Activated naive CD8-positive, alpha-beta T cell treated with anti-CD3 and anti-CD28 coated beads, Interleukin-2, amount 10 ng/mL, durations not matched to agents 7 days and 5 days (primary cell): ENCODE results near the gene ARL15. TPM values are rescaled to one million over a fixed set of nuclear protein-coding genes. Genes with fewer than 3 reads are reported as not detected.

ENCODE experiments used
- ATAC-seq: fragments of 150-1000 bp; cut with Tn5 transposase; one replicate; pipeline ENCODE4 v1.10.0; 2021; ENCODE audit warnings: low read depth, moderate library complexity
- POLR2A ChIA-PET: fragments of 350-600 bp; sonication (Branson Sonifier 250); formaldehyde crosslinking; loops from one replicate; lab custom pipeline; 2021; ENCODE audit warnings: antibody characterized with exemption; lab: Charles Lee
- DNase-seq: peaks from one replicate; pipeline ENCODE4 v3.0.0; 2021
- H3K27ac Mint-ChIP-seq: one replicate; pipeline ENCODE4 v1.8.0; 2022; ENCODE audit warnings: mild to moderate bottlenecking, mixed read lengths
- H3K27me3 Mint-ChIP-seq: one replicate; pipeline ENCODE4 v1.8.0; 2022; ENCODE audit warnings: mild to moderate bottlenecking, moderate library complexity, mixed read lengths
- H3K36me3 Mint-ChIP-seq: one replicate; pipeline ENCODE4 v1.8.0; 2021; ENCODE audit warnings: mild to moderate bottlenecking, mixed read lengths
- H3K4me1 Mint-ChIP-seq: one replicate; pipeline ENCODE4 v1.8.0; 2021; ENCODE audit warnings: mixed read lengths
- H3K4me3 Mint-ChIP-seq: one replicate; pipeline ENCODE4 v1.8.0; 2022; ENCODE audit warnings: mild to moderate bottlenecking, moderate library complexity, mixed read lengths
- H3K9me3 Mint-ChIP-seq: one replicate; pipeline ENCODE4 v1.8.0; 2021; ENCODE audit warnings: mixed read lengths
- total RNA-seq, 2 experiments: library from RNA; stranded (reverse); gene quantifications; one replicate each; pipeline ENCODE4 v1.2.3, GENCODE V29; 2021

The ARL15 gene
- total RNA-seq, 2 experiments from 2014 or later, result 9.8 to 12.2 TPM

DNA sequence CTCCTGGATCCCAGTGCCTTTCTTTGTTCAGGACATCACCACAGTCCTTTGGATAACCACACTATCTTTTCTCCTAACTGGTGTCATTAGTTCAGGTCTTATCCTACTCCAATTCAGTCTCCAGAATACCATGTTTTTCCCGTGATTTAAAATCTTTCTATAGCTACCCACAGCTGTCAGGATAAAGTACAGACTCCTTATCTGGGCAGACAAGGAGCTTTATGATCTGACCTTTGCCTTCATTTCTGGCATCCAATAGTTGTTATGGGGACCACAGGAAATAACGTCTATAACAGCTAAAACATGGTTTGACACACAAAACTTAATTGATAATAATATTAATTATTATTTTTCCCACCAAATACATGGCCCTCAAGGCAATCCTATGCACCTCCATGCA, 125.6 kb downstream of the ARL15 start:
- no peak overlapping the region for H3K4me3 Mint-ChIP-seq
- H3K9me3 Mint-ChIP-seq, result peaks cover 6% of the 10 kb centered on the region
- no peak overlapping the region for H3K27ac Mint-ChIP-seq
- POLR2A ChIA-PET, result interaction anchor here (0.7 kb wide), 1 partner anchor 312 kb away, joined by 4 read pairs; no protein-coding TSS in a partner anchor
- no peaks in the 10 kb centered on the region for H3K36me3 Mint-ChIP-seq
- DNase-seq (no peak), ATAC-seq (no peak)
- H3K27me3 Mint-ChIP-seq, result no peaks in the 10 kb centered on the region
- H3K4me1 Mint-ChIP-seq, result peaks cover 2% of the 10 kb centered on the region

DNA sequence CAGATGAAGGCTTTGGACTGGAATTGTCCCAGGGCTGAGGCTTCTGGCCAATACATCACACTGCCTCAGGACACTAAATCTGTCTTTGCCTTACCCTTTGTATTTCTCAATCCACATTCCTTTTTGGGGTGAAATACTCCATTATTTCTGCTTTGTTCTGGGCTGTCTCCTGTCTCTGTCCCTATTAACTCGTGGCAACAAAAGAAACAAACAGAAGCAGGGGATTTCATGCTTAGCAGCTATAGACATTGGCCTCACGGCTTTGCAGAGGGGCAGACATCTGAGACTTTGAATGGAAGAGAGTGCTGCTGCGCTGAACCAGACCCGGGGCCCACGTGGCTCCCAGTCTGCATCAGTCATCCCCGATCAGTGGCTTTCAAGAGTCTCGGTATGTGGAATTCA, 129.7 kb downstream of the ARL15 start:
- POLR2A ChIA-PET, result no interaction called here
- Mint-ChIP-seq H3K9me3 (peaks cover 6% of the 10 kb centered on the region), H3K4me1 (peaks cover 2% of the 10 kb centered on the region), H3K36me3 (no peaks in the 10 kb centered on the region), H3K27me3 (no peaks in the 10 kb centered on the region), H3K27ac (no peak overlapping the region), H3K4me3 (no peak overlapping the region)
- no peak for DNase-seq
- no peak for ATAC-seq

DNA sequence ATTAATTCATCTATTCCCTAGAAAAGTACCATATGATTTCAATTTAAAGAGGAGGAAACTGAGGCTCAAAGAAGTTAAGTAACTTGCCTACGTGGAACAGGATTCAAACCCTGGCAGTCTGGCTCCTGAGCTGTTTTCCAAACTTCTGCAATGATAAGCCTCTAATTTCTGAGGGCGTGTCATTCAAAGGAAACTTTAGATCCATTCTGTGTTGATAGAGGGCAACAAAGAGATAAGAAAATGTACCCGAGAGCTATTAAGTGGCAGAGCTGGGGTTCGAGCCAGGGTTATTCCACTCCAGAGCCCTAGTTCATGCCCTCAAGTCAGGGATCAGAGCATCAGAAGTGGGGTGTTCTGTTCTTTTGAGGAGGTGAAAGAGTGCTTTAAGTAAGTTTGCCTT, 131.4 kb downstream of the ARL15 start:
- peaks cover 2% of the 10 kb centered on the region for H3K4me1 Mint-ChIP-seq

DNA sequence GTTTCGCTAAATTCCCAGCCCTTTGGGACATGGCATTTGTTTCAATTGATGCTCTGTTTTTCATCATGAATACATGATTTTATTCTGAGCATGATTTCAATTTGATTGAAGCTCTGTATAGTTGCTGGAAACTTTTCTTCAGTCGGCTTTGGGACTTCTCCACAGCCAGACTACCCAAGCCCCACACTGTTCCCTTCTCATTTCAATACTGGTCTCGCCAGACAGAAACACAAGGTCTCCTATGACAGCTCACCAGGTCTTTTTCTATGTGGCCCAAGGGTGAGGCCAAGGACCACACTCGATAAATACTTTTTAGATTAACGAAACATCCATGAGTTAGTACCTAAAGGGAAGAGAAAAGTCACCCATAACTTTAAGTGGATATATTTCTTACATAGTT, 132.2 kb downstream of the ARL15 start:
- POLR2A ChIA-PET, result no interaction called here
- Mint-ChIP-seq H3K27ac (no peak overlapping the region), H3K36me3 (no peaks in the 10 kb centered on the region), H3K4me3 (no peak overlapping the region), H3K9me3 (peaks cover 4% of the 10 kb centered on the region), H3K4me1 (peaks cover 2% of the 10 kb centered on the region), H3K27me3 (no peaks in the 10 kb centered on the region)
- ATAC-seq, result no peak
- no peak for DNase-seq

More for the DNA sequence above, 131.4 kb downstream of the ARL15 start:
- Mint-ChIP-seq H3K9me3 (peaks cover 4% of the 10 kb centered on the region), H3K36me3 (no peaks in the 10 kb centered on the region), H3K4me3 (no peak overlapping the region), H3K27ac (no peak overlapping the region), H3K27me3 (no peaks in the 10 kb centered on the region)
- DNase-seq (no peak), ATAC-seq (no peak)
- POLR2A ChIA-PET, result no interaction called here

DNA sequence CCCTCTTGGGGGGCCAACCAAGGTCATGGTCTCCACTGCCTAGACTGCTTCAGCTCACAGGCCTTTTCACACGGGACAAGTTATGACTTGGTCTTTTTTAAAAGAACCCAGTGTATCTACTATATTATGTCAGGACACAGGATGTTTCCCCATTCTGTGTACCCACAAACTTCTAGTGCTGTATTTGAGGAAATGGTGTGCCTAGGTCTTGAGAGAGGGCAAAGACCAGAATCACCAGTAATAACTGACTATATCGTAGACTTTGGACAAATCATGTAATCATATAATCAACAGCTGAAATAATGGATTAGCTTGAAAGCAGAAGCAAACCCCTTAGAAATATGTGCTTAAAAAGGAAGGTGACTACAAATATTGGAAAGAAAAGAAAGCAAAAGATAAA, 133.3 kb downstream of the ARL15 start:
- Mint-ChIP-seq H3K9me3 (peaks cover 4% of the 10 kb centered on the region), H3K27ac (no peak overlapping the region), H3K36me3 (no peaks in the 10 kb centered on the region), H3K4me3 (no peak overlapping the region), H3K4me1 (peaks cover 4% of the 10 kb centered on the region), H3K27me3 (no peaks in the 10 kb centered on the region)
- DNase-seq (no peak), ATAC-seq (no peak)
- POLR2A ChIA-PET, result no interaction called here

DNA sequence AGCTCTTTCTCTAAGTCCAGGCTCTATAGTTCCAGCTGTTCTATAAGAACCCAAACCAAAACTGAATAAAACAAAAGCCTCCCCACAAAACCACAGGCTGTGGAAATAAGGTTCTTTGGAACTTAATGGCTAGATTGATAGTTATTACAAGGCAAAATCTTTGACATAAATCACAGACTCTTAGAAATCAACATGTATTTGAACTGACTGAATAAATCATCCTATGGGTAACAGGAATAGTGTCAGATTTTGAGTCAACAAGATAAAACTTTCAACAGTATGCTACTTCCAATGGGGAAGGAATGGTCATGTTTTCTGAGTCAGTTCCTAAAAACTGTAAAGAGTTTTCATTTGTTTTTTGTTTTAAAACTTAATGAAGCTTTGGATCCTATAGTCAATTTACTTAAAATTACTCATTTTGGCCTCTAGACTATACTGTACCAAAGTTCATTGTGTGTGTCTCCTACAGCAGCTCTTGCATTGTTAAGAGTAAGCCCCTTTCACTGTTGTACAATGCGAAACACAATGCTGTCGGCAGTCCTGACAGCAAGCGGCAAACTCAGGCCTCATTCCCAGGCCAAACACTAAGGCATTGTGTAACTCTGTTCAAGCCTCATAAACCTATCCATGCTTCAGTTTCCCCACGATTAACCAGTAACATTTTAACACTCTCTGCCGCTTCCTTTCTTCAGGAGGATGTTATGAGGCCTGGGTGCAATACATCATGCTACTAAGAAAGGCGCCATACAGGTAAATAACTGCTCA, 134.1 kb downstream of the ARL15 start:
- POLR2A ChIA-PET, result no interaction called here
- Mint-ChIP-seq H3K27ac (no peak overlapping the region), H3K9me3 (peaks cover 2% of the 10 kb centered on the region), H3K4me1 (peaks cover 5% of the 10 kb centered on the region), H3K27me3 (no peaks in the 10 kb centered on the region), H3K36me3 (no peaks in the 10 kb centered on the region), H3K4me3 (no peak overlapping the region)
- ATAC-seq (no peak), DNase-seq (no peak)

DNA sequence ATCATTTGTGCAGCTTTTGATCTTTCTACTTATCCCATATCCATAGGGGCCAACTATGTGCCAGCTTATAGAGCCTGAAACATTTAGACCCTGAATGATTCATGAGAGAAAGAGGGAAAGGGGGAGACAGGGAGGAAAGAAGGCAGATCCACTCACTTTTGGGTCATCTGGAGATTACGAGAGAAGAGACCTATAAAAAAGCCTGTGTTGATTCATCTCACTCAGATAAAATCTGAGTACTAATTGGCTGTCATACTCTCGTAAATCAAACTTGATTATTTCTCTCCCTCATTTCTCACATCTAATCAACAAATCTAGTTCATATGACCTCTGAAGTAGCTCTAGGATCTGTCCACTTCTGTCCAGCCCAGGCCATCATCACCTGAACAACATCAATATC, 137.1 kb downstream of the ARL15 start:
- no peak overlapping the region for H3K27ac Mint-ChIP-seq

DNA sequence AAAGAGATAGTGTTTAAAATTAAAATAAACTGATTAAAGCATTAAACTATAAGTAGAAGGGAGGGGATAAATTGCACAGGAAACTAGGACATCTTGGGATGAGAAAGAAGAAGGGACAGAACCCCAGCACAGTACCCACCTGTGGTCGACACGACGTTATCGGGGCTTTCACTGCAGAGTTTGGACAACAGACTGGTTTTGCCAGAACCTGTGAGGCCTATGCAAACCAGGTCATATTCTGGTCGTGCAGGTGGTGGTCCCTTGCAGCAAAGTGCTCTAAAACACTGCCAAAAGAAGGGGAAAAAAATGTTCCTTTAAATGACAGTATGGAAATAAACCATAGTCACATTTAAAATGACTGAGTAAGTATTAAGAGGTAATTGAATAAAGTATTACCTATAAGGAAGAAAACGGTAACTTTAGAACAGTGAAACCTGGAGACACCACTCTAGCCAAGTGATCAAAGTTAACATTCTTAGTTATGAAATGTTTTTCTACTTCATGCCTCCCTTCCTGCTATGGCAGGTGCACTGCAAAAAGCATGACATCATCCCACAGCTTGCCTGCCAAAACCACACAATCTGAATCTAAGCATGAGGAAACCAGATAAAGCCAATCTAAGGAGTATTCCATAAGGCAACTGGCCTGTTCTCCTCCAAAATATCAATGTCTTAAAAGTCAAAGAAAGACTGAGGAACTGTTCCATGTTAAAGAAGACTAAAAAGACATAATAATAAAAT, 138.6 kb downstream of the ARL15 start:
- ATAC-seq (peak; percentile 61), DNase-seq (no peak)
- H3K36me3 Mint-ChIP-seq, result peaks cover 12% of the 10 kb centered on the region
- H3K4me3 Mint-ChIP-seq, result no peak overlapping the region
- H3K9me3 Mint-ChIP-seq, result peaks cover 2% of the 10 kb centered on the region
- POLR2A ChIA-PET, result interaction anchor here (1.0 kb wide), 1 partner anchor 24 kb away, joined by 4 read pairs; no protein-coding TSS in a partner anchor
- no peaks in the 10 kb centered on the region for H3K27me3 Mint-ChIP-seq
- peaks cover 5% of the 10 kb centered on the region for H3K4me1 Mint-ChIP-seq
- no peak overlapping the region for H3K27ac Mint-ChIP-seq

More for the DNA sequence above, 137.1 kb downstream of the ARL15 start:
- DNase-seq (no peak), ATAC-seq (no peak)
- POLR2A ChIA-PET, result no interaction called here
- Mint-ChIP-seq H3K4me3 (no peak overlapping the region), H3K27me3 (no peaks in the 10 kb centered on the region), H3K9me3 (no peaks in the 10 kb centered on the region), H3K36me3 (peaks cover 7% of the 10 kb centered on the region), H3K4me1 (peaks cover 5% of the 10 kb centered on the region)

DNA sequence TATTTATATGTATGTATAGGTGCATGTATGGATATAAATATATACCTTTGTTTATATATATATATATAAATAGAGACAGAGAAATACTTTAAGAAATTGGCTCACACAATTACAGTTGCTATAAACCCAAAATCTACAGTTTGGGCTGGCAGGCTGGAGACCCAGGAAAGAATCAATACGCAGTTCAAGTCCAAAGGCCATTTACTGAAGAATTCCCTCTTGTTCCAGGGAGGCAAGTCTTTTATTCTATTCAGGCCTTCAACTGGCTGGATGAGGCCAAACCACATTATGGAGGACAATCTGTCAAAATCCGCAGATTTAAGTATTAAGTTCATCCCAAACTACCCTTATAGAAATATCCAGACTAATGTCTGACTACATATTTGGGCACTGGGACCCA, 144.7 kb downstream of the ARL15 start:
- peaks cover 6% of the 10 kb centered on the region for H3K9me3 Mint-ChIP-seq
- no peak overlapping the region for H3K4me3 Mint-ChIP-seq
- peaks cover 17% of the 10 kb centered on the region for H3K36me3 Mint-ChIP-seq
- POLR2A ChIA-PET, result no interaction called here
- no peak overlapping the region for H3K27ac Mint-ChIP-seq
- no peak for DNase-seq
- ATAC-seq, result no peak
- no peaks in the 10 kb centered on the region for H3K4me1 Mint-ChIP-seq
- no peaks in the 10 kb centered on the region for H3K27me3 Mint-ChIP-seq

DNA sequence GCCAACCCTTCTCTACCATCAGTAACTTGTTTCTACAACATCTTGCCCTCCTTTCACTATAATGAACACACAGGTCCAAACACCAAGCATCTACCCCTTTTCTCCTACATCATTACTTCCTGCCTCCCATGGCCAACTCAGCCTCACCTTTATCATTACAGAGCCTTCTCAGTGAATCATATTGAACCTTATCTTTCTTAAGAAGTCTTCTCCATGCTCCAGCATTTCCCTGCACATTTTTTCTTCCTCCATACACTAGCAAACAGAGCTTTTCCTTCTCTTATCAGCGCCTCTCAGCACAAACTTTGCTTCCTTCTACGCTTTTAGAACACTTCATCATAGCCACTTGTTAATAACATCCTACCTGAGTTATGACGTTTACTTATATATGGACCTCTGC, 148.2 kb downstream of the ARL15 start:
- no peak overlapping the region for H3K27ac Mint-ChIP-seq
- no peak overlapping the region for H3K4me3 Mint-ChIP-seq
- POLR2A ChIA-PET, result no interaction called here
- H3K27me3 Mint-ChIP-seq, result no peaks in the 10 kb centered on the region
- H3K9me3 Mint-ChIP-seq, result peaks cover 4% of the 10 kb centered on the region
- ATAC-seq (no peak), DNase-seq (no peak)
- no peaks in the 10 kb centered on the region for H3K4me1 Mint-ChIP-seq
- H3K36me3 Mint-ChIP-seq, result peaks cover 5% of the 10 kb centered on the region

DNA sequence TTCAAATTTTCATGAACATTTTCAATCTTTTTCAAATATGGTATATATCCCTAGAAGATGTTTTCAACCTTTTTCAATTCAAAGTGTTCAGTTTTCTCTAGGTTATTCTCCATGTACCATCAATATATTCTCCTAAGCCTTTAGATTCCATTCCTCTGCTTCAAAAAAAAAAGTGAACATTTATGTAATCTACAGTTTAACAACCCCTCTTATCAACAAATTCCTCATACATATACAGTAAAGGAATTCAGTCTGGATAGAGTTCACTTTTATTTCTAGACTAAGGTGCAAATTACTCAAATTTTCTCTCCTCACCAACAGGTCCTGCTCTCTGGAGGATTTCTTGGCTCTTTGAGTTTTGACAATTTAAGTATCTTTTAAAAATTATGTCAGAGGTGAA, 150.0 kb downstream of the ARL15 start:
- Mint-ChIP-seq H3K27ac (no peak overlapping the region), H3K4me1 (no peaks in the 10 kb centered on the region), H3K27me3 (no peaks in the 10 kb centered on the region), H3K9me3 (peaks cover 3% of the 10 kb centered on the region), H3K36me3 (peaks cover 4% of the 10 kb centered on the region), H3K4me3 (no peak overlapping the region)
- DNase-seq (no peak), ATAC-seq (no peak)
- POLR2A ChIA-PET, result no interaction called here

DNA sequence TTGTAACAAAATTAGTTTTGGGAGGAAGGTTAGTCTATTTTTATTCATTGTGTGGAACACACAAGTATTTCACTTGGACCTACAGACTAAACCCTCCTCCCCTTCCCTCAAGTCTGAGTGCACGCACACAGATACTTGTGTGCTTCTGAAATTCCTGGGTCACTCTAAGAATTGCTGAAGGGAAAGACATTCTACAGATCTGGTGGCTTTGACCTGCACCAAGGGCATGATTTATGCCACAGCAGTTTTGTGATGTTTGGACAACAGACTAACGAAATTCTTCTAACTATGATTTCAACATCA, 150.5 kb downstream of the ARL15 start:
- no peaks in the 10 kb centered on the region for H3K27me3 Mint-ChIP-seq
- H3K9me3 Mint-ChIP-seq, result peaks cover 1% of the 10 kb centered on the region
- H3K36me3 Mint-ChIP-seq, result peaks cover 4% of the 10 kb centered on the region
- H3K4me3 Mint-ChIP-seq, result no peak overlapping the region
- no peak for ATAC-seq
- H3K4me1 Mint-ChIP-seq, result no peaks in the 10 kb centered on the region
- no peak overlapping the region for H3K27ac Mint-ChIP-seq
- POLR2A ChIA-PET, result no interaction called here
- no peak for DNase-seq

DNA sequence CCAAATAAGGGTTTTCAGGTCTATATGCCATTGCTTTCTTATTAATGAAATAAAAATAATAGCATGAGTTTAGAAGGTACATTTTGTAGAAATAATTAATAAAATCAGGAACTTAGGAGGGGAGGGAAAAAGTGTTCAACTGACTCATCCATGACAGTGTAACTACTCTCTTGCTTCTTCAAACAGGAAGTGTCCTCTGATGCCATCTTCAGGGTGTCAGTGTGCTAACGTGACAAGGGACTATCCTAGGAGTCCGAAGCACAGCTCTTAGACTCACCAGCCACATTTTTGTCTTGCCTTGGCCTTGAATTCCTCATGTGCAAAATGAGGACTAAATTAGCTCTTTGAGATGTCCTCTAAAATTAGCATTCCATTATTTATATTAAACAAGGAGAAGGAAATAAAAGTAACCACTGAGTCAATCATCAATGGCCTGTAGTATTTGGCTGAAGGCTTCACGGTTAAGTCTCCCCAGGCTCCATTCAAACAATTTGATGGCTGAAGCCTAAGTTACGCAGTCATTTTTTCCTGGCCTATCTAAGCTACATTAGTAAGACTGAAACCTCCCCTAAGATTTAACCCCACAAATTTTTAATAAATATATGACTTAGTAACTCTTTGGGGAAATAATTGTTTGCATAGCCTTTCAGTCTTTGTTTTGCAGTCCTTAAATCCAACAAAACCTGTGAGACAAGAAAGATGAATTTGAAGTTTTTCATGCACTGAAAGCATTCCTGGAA, 151.1 kb downstream of the ARL15 start:
- ATAC-seq (no peak), DNase-seq (no peak)
- Mint-ChIP-seq H3K4me1 (no peaks in the 10 kb centered on the region), H3K27ac (no peak overlapping the region), H3K9me3 (peaks cover 1% of the 10 kb centered on the region), H3K4me3 (no peak overlapping the region), H3K36me3 (peaks cover 4% of the 10 kb centered on the region), H3K27me3 (no peaks in the 10 kb centered on the region)
- POLR2A ChIA-PET, result no interaction called here
